Measurements from ENCODE around the gene SLC18A3. TPM values are rescaled to one million over a fixed set of nuclear protein-coding genes. Genes with fewer than 3 reads are reported as not detected.

SLC18A3 gene
- total RNA-seq, 1 experiment from 2014 or later: 0.30 TPM

GRCh38 chr10:49598986-49599385 lies 11.1 kb upstream of the SLC18A3 start:
- CTCF ChIA-PET: no interaction called here
- no peak for TF ChIP-seq CTCF (conservative IDR thresholded peaks at IDR 0.05; ENCODE audit: low read depth, low read length)
- no peak for TF ChIP-seq EZH2 (IDR thresholded peaks at IDR 0.05; ENCODE audit: borderline replicate concordance, low read depth, low read length, poor library complexity, severe bottlenecking)
- no peak overlapping the region for H3K4me3 ChIP-seq (ENCODE audit: low read depth, low read length, poor library complexity, severe bottlenecking)

GRCh38 chr10:49599546-49599945 lies 10.6 kb upstream of the SLC18A3 start:
- no peaks in the 10 kb centered on the region for H3K36me3 ChIP-seq (ENCODE audit: insufficient read depth, low read length, poor library complexity, severe bottlenecking)
- no peak for DNase-seq (ENCODE audit: low spot score)
- intact Hi-C loops (cut with micrococcal nuclease; ENCODE audit: unreplicated experiment): loop anchor here (10.0 kb wide), 2 partner anchors 295 to 465 kb away; partner anchors contain the start of gene WASHC2A
- H3K4me3 ChIP-seq (ENCODE audit: low read depth, low read length, poor library complexity, severe bottlenecking): no peak overlapping the region
- ChIA-PET CTCF (no interaction called here), POLR2A (ENCODE audit: low non-redundant PET) (no interaction called here)
- no peaks in the 10 kb centered on the region for H3K9me3 ChIP-seq (ENCODE audit: low read depth, low read length, poor library complexity, severe bottlenecking)
- no TSS peak for BruUV-seq (replicated peaks)
- H3K4me1 ChIP-seq (ENCODE audit: insufficient read depth, low read length, poor library complexity, severe bottlenecking): no peaks in the 10 kb centered on the region
- TF ChIP-seq EZH2 (IDR thresholded peaks at IDR 0.05; ENCODE audit: borderline replicate concordance, low read depth, low read length, poor library complexity, severe bottlenecking) (no peak), CTCF (conservative IDR thresholded peaks at IDR 0.05; ENCODE audit: low read depth, low read length) (no peak)
- peaks cover 6% of the 10 kb centered on the region for H3K27me3 ChIP-seq (replicated peaks; ENCODE audit: insufficient read depth, low read depth, low read length, poor library complexity)
- no peak overlapping the region for H3K27ac ChIP-seq (ENCODE audit: low read depth, low read length, poor library complexity, severe bottlenecking)

More at GRCh38 chr10:49598986-49599385, 11.1 kb upstream of the SLC18A3 start:
- no peak for DNase-seq (ENCODE audit: low spot score)
- no TSS peak for BruUV-seq (replicated peaks)
- no peaks in the 10 kb centered on the region for H3K4me1 ChIP-seq (ENCODE audit: insufficient read depth, low read length, poor library complexity, severe bottlenecking)
- H3K27me3 ChIP-seq (replicated peaks; ENCODE audit: insufficient read depth, low read depth, low read length, poor library complexity): peaks cover 6% of the 10 kb centered on the region
- H3K27ac ChIP-seq (ENCODE audit: low read depth, low read length, poor library complexity, severe bottlenecking): no peak overlapping the region
- no peaks in the 10 kb centered on the region for H3K9me3 ChIP-seq (ENCODE audit: low read depth, low read length, poor library complexity, severe bottlenecking)
- POLR2A ChIA-PET (ENCODE audit: low non-redundant PET): no interaction called here
- intact Hi-C loops (cut with micrococcal nuclease; ENCODE audit: unreplicated experiment): loop anchor here (10.0 kb wide), 2 partner anchors 296 to 466 kb away; partner anchors contain the start of gene WASHC2A
- H3K36me3 ChIP-seq (ENCODE audit: insufficient read depth, low read length, poor library complexity, severe bottlenecking): no peaks in the 10 kb centered on the region

GRCh38 chr10:49600046-49600445 lies 10.1 kb upstream of the SLC18A3 start:
- no peaks in the 10 kb centered on the region for H3K4me1 ChIP-seq (ENCODE audit: insufficient read depth, low read length, poor library complexity, severe bottlenecking)
- CTCF ChIA-PET: no interaction called here
- peaks cover 6% of the 10 kb centered on the region for H3K27me3 ChIP-seq (replicated peaks; ENCODE audit: insufficient read depth, low read depth, low read length, poor library complexity)
- BruUV-seq (replicated peaks): no TSS peak
- no peak for TF ChIP-seq CTCF (conservative IDR thresholded peaks at IDR 0.05; ENCODE audit: low read depth, low read length)
- H3K27ac ChIP-seq (ENCODE audit: low read depth, low read length, poor library complexity, severe bottlenecking): no peak overlapping the region
- no peaks in the 10 kb centered on the region for H3K9me3 ChIP-seq (ENCODE audit: low read depth, low read length, poor library complexity, severe bottlenecking)
- no peaks in the 10 kb centered on the region for H3K36me3 ChIP-seq (ENCODE audit: insufficient read depth, low read length, poor library complexity, severe bottlenecking)
- DNase-seq (ENCODE audit: low spot score): no peak
- intact Hi-C loops (cut with micrococcal nuclease; ENCODE audit: unreplicated experiment): no loop called here
- POLR2A ChIA-PET (ENCODE audit: low non-redundant PET): no interaction called here
- no peak overlapping the region for H3K4me3 ChIP-seq (ENCODE audit: low read depth, low read length, poor library complexity, severe bottlenecking)

Data from A673 (cell line).